Peyer's patch (tissue), 4 donors: ENCODE data around the gene ZMYND19.

Experiments used
- CTCF ChIP-seq, 6 experiments: fragments of 450-650 bp in 4 of 6; fragments of 200-600 bp in 2 of 6; sonication (generic) in 1 of 6; IDR thresholded peaks; one replicate each; pipeline ENCODE4 v1.5.1; 2017 to 2019; ENCODE audit warnings: antibody characterized with exemption in 6 of 6, mild to moderate bottlenecking in 3 of 6, moderate library complexity in 1 of 6
- POLR2A ChIP-seq, 2 donors: fragments of 450-650 bp; IDR thresholded peaks; one replicate each; pipeline ENCODE4 v1.5.1; 2017; ENCODE audit warnings: antibody characterized with exemption in 2 of 2, mild to moderate bottlenecking in 2 of 2, moderate library complexity in 2 of 2

GRCh38 chr9:137615387-137615871 lies 25.1 kb upstream of the ZMYND19 start:
- TF ChIP-seq POLR2A (IDR thresholded peaks at IDR 0.05) (no peak), CTCF (IDR thresholded peaks at IDR 0.05) (no peak)
